IMR-90 (cell line): ENCODE data around the gene COX11. TPM values are rescaled to one million over a fixed set of nuclear protein-coding genes. Genes with fewer than 3 reads are reported as not detected.
A peak's percentile ranks its signal among the peaks of the same experiment; 100 is the strongest.

Experiments
- ATAC-seq: fragments of 200-7000 bp; cut with Tn5 transposase; 2 replicates; pipeline ENCODE4 v1.9.1; 2020; ENCODE audit warnings: low read depth, mild to moderate bottlenecking, moderate library complexity
- BruUV-seq: library from RNA; stranded (reverse); fragments of 400-500 nt; replicated peaks from 2 replicates; lab custom pipeline; 2021; lab: Mats Ljungman, UMichigan
- CTCF ChIA-PET: fragments of 300-600 bp; formaldehyde crosslinking; extraction: SDS; loops from one replicate; lab custom pipeline; 2021; ENCODE audit warnings: antibody characterized with exemption; lab: Yijun Ruan, JAX
- POLR2A ChIA-PET: fragments of 300-600 bp; sonication (Branson Sonifier 250); formaldehyde crosslinking; loops from one replicate; lab custom pipeline; 2022; ENCODE audit warnings: antibody characterized with exemption; ENCODE audit not compliant: unreplicated experiment; lab: Charles Lee
- DNase-seq: peaks from one replicate; pipeline ENCODE4 v3.0.0; 2013
- H2AFZ ChIP-seq: replicated peaks from 2 replicates; pipeline ENCODE3; 2013; ENCODE audit warnings: low read length, mild to moderate bottlenecking; ENCODE audit not compliant: poor library complexity
- H2AK5ac ChIP-seq: 2 replicates; pipeline ENCODE4 v1.6.1; 2013; ENCODE audit warnings: low read depth, low read length, inconsistent platforms
- H2AK9ac ChIP-seq: replicated peaks from 2 replicates; pipeline ENCODE3; 2013; ENCODE audit warnings: mild to moderate bottlenecking, low read depth, low read length, moderate library complexity; ENCODE audit not compliant: poor library complexity
- H2BK120ac ChIP-seq: 2 replicates; pipeline ENCODE4 v1.6.1; 2013; ENCODE audit warnings: low read depth, low read length, inconsistent platforms
- H2BK15ac ChIP-seq: 3 replicates; pipeline ENCODE4 v1.6.1; 2013; ENCODE audit warnings: low read depth, low read length, inconsistent platforms
- H2BK20ac ChIP-seq: 2 replicates; pipeline ENCODE4 v1.6.1; 2013; ENCODE audit warnings: low read depth, mild to moderate bottlenecking, inconsistent platforms, low read length, moderate library complexity
- H2BK5ac ChIP-seq: 2 replicates; pipeline ENCODE4 v1.6.1; 2013; ENCODE audit warnings: mild to moderate bottlenecking, low read depth, low read length, inconsistent platforms; ENCODE audit not compliant: poor library complexity, severe bottlenecking
- H3K14ac ChIP-seq: replicated peaks from 2 replicates; pipeline ENCODE4 v1.6.1; 2013; ENCODE audit warnings: low read depth, low read length, inconsistent platforms
- H3K18ac ChIP-seq: 2 replicates; pipeline ENCODE4 v1.6.1; 2013; ENCODE audit warnings: low read depth, low read length, control low read depth
- H3K23ac ChIP-seq: 2 replicates; pipeline ENCODE4 v1.6.1; 2013; ENCODE audit warnings: low read depth, low read length, inconsistent platforms
- H3K27ac ChIP-seq: 2 replicates; pipeline ENCODE4 v1.5.1; 2013; ENCODE audit warnings: mild to moderate bottlenecking, control low read depth, low read length; ENCODE audit not compliant: insufficient read depth
- H3K27me3 ChIP-seq: 2 replicates; pipeline ENCODE4 v1.6.1; 2013; ENCODE audit warnings: low read length; ENCODE audit not compliant: control insufficient read depth, insufficient read depth
- H3K36me3 ChIP-seq: 2 replicates; pipeline ENCODE4 v1.6.1; 2013; ENCODE audit warnings: low read length, mixed read lengths; ENCODE audit not compliant: control insufficient read depth, insufficient read depth
- H3K4ac ChIP-seq: 2 replicates; pipeline ENCODE4 v1.6.1; 2013; ENCODE audit warnings: low read depth, low read length, inconsistent platforms
- H3K4me1 ChIP-seq: 2 replicates; pipeline ENCODE4 v1.6.1; 2013; ENCODE audit warnings: low read length, mixed read lengths; ENCODE audit not compliant: control insufficient read depth, insufficient read depth
- H3K4me2 ChIP-seq: 2 replicates; pipeline ENCODE4 v1.6.1; 2013; ENCODE audit warnings: low read depth, mild to moderate bottlenecking, control low read depth, low read length, moderate library complexity
- H3K4me3 ChIP-seq: 2 replicates; pipeline ENCODE4 v1.5.1; 2013; ENCODE audit warnings: low read depth, mild to moderate bottlenecking, control low read depth, low read length, moderate library complexity; ENCODE audit not compliant: insufficient read depth
- H3K56ac ChIP-seq: 2 replicates; pipeline ENCODE4 v1.6.1; 2013; ENCODE audit warnings: low read length, inconsistent platforms; ENCODE audit not compliant: insufficient read depth; ENCODE audit errors: extremely low read depth
- H3K79me1 ChIP-seq, 2 experiments: 2 replicates each; pipeline ENCODE4 v1.6.1; 2013; ENCODE audit warnings: low read length in 2 of 2, inconsistent platforms in 1 of 2, low read depth in 1 of 2
- H3K9ac ChIP-seq: 2 replicates; pipeline ENCODE4 v1.6.1; 2013; ENCODE audit warnings: low read depth, low read length, control low read depth
- H3K9me1 ChIP-seq: 2 replicates; pipeline ENCODE4 v1.6.1; 2013; ENCODE audit warnings: low read length, inconsistent platforms; ENCODE audit not compliant: insufficient read depth
- H3K9me3 ChIP-seq: 2 replicates; pipeline ENCODE4 v1.6.1; 2013; ENCODE audit warnings: low read length; ENCODE audit not compliant: control insufficient read depth, insufficient read depth
- H4K20me1 ChIP-seq: 2 replicates; pipeline ENCODE4 v1.6.1; 2013; ENCODE audit warnings: low read length, inconsistent platforms; ENCODE audit not compliant: insufficient read depth
- H4K5ac ChIP-seq: 2 replicates; pipeline ENCODE4 v1.6.1; 2013; ENCODE audit warnings: mild to moderate bottlenecking, low read depth, low read length, control low read depth
- H4K8ac ChIP-seq, 2 experiments: 2 replicates each; pipeline ENCODE4 v1.6.1; 2013; ENCODE audit warnings: low read depth in 2 of 2, low read length in 2 of 2, control low read depth in 1 of 2, inconsistent platforms in 1 of 2
- H4K91ac ChIP-seq: 2 replicates; pipeline ENCODE4 v1.6.1; 2013; ENCODE audit warnings: low read depth, low read length, inconsistent platforms; ENCODE audit not compliant: insufficient read depth
- CTCF ChIP-seq: conservative IDR thresholded peaks from 2 replicates; pipeline ENCODE4 v1.5.1; 2012; ENCODE audit warnings: mild to moderate bottlenecking, low read depth, low read length, improper control_type of control experiment
- MAZ ChIP-seq: IDR thresholded peaks from 2 replicates; pipeline ENCODE4 v1.6.1; 2012; ENCODE audit warnings: low read depth, mild to moderate bottlenecking, low read length, improper control_type of control experiment, moderate library complexity, borderline replicate concordance
- RCOR1 ChIP-seq: IDR thresholded peaks from 2 replicates; pipeline ENCODE4 v1.6.1; 2012; ENCODE audit warnings: mild to moderate bottlenecking, low read length, improper control_type of control experiment; ENCODE audit not compliant: insufficient replicate concordance
- WGBS, 2 experiments: methylation state at CpG; one replicate each; pipeline versions ENCODE4 v1.1.5 to v1.1.7; 2013; ENCODE audit warnings: missing lambda C conversion rate in 2 of 2; ENCODE audit not compliant: insufficient read length in 1 of 2; ENCODE audit errors: extremely low coverage in 2 of 2; 5-methylcytosine and 5-hydroxymethylcytosine counted together
- dilution Hi-C: fragments of 300-500 bp; cut with HindIII; formaldehyde crosslinking; loops from one replicate; pipeline ENCODE4 v1.14.3; 2018; ENCODE audit warnings: low sequenced_read_pairs; ENCODE audit not compliant: unreplicated experiment
- in situ Hi-C: fragments of 300-500 bp; cut with MboI; formaldehyde crosslinking; loops from 3 replicates; pipeline ENCODE4 v1.14.3; 2019; ENCODE audit warnings: low sequenced_read_pairs, inconsistent platforms, mixed read lengths
- intact Hi-C: fragments of 100-400 bp; cut with micrococcal nuclease; formaldehyde crosslinking; loops from 2 replicates; pipeline ENCODE4 v1.10.0; 2022
- polyA plus RNA-seq, 3 experiments: library from polyadenylated mRNA; depleted of rRNA; stranded (reverse); fragments of >200 nt; gene quantifications; 2 replicates each; pipeline ENCODE4 v1.2.3, GENCODE V29; 2012; ENCODE audit warnings: low replicate concordance in 1 of 3
- total RNA-seq: library from RNA; depleted of rRNA; stranded (reverse); fragments of >200 nt; gene quantifications from 2 replicates; pipeline ENCODE4 v1.2.3, GENCODE V29; 2012
- TF ChIP-seq, protein P1 (sequence below): fragments of 150-350 bp; IDR thresholded peaks from 2 replicates; pipeline ENCODE4 v1.6.1; 2017; ENCODE audit warnings: mild to moderate bottlenecking, antibody characterized with exemption, low read length, low read depth

The COX11 gene
- total and polyA plus RNA-seq, 2 of the 4 experiments (the other 2 are of a cell fraction), result 23.6 to 29.4 TPM

DNA sequence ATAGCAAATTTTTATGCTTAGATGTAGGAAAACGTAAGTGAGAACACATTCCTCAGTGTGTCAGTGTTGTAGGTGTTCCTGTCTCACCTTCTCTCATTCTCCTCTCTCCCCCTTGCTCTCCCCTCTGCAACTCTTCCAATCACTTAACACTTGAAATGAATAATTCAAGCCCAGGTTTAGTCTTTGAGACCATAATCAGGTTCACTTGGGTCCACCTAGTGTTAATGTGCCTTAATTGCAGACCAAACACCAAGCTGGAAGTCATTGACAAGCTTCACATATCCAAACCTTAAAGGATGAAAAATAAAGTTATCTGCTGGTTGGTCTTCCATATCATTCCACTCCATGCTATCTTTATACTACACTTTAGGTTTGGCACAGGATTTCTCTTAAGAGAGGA, 37.1 kb upstream of the COX11 start:
- Histone ChIP-seq H3K14ac (no peak overlapping the region), H2AFZ (no peak overlapping the region), H4K8ac (no peak overlapping the region), H3K9me3 (no peaks in the 10 kb centered on the region), H3K18ac (no peak overlapping the region), H2BK15ac (no peak overlapping the region), H3K23ac (no peak overlapping the region), H3K4ac (no peak overlapping the region), H2BK120ac (no peak overlapping the region), H3K27ac (no peak overlapping the region), H4K20me1 (no peaks in the 10 kb centered on the region), H3K79me1 (no peaks in the 10 kb centered on the region), H2AK5ac (no peak overlapping the region), H2BK20ac (no peak overlapping the region), H4K91ac (no peak overlapping the region), H3K4me2 (no peak overlapping the region), H3K9me1 (no peaks in the 10 kb centered on the region), H3K4me1 (no peaks in the 10 kb centered on the region), H3K56ac (no peak overlapping the region), H2AK9ac (no peak overlapping the region), H3K9ac (no peak overlapping the region), H2BK5ac (no peak overlapping the region), H4K5ac (no peak overlapping the region), H3K36me3 (no peaks in the 10 kb centered on the region), H3K27me3 (no peaks in the 10 kb centered on the region), H3K4me3 (no peak overlapping the region)
- ATAC-seq, result 0 out of 2 replicates have a peak, but pooled peaks have one; percentile 29
- dilution Hi-C loops (no loop called here), intact Hi-C loops (loop anchor here (10.0 kb wide), 1 partner anchor 59 kb away; no protein-coding TSS in a partner anchor), in situ Hi-C loops (no loop called here)
- BruUV-seq, result no TSS peak
- ChIA-PET POLR2A (no interaction called here), CTCF (interaction anchor here (0.6 to 2.1 kb wide), 2 partner anchors 12 to 33 kb away, joined by 4 to 6 read pairs; no protein-coding TSS in a partner anchor)
- WGBS, 2 experiments, result no CpG with 5 or more reads among the region's 1 CpG
- TF ChIP-seq CTCF (0 out of 2 replicates have a peak, but pooled peaks have one; percentile 16), MAZ (no peak), RCOR1 (no peak)
- TF ChIP-seq, protein P1, sequence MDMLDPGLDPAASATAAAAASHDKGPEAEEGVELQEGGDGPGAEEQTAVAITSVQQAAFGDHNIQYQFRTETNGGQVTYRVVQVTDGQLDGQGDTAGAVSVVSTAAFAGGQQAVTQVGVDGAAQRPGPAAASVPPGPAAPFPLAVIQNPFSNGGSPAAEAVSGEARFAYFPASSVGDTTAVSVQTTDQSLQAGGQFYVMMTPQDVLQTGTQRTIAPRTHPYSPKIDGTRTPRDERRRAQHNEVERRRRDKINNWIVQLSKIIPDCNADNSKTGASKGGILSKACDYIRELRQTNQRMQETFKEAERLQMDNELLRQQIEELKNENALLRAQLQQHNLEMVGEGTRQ, result no peak
- peak; percentile 12 for DNase-seq
